Keratinocyte (primary cell): Measurements from ENCODE around the gene D2HGDH. TPM values are rescaled to one million over a fixed set of nuclear protein-coding genes. Genes with fewer than 3 reads are reported as not detected.

Experiments used
- DNase-seq: peaks from one replicate; pipeline ENCODE4 v3.0.0-alpha.2; 2011; ENCODE audit warnings: low read depth, missing footprints, low spot score
- FAIRE-seq: peaks from 2 replicates; lab custom pipeline; 2011; peaks lifted over from hg19 to GRCh38; lab: Jason Lieb, UNC
- H2AFZ ChIP-seq: 2 replicates; pipeline ENCODE4 v1.6.0; 2012; ENCODE audit warnings: low read length, control low read depth, inconsistent platforms; ENCODE audit not compliant: control insufficient read depth
- H3K27ac ChIP-seq: 2 replicates; pipeline ENCODE4 v1.5.1; 2011; ENCODE audit warnings: low read length; ENCODE audit not compliant: control insufficient read depth, insufficient read depth
- H3K27me3 ChIP-seq: 3 replicates; pipeline ENCODE4 v1.6.0; 2011; ENCODE audit warnings: low read length; ENCODE audit not compliant: control insufficient read depth, insufficient read depth; ENCODE audit errors: extremely low read depth
- H3K36me3 ChIP-seq, 2 experiments: 2 replicates in 1 of 2; 3 replicates in 1 of 2; pipeline ENCODE4 v1.5.1; 2011; ENCODE audit warnings: low read length in 2 of 2, mild to moderate bottlenecking in 1 of 2; ENCODE audit not compliant: control insufficient read depth in 2 of 2, insufficient read depth in 2 of 2; ENCODE audit errors: extremely low read depth in 1 of 2
- H3K4me1 ChIP-seq: 3 replicates; pipeline ENCODE4 v1.5.1; 2011; ENCODE audit warnings: low read length; ENCODE audit not compliant: control insufficient read depth, insufficient read depth; ENCODE audit errors: extremely low read depth
- H3K4me2 ChIP-seq: 3 replicates; pipeline ENCODE4 v1.6.0; 2011; ENCODE audit warnings: low read depth, low read length; ENCODE audit not compliant: control insufficient read depth, insufficient read depth; ENCODE audit errors: extremely low read depth
- H3K4me3 ChIP-seq, 3 experiments: fragments of 200-600 bp in 1 of 3; sonication (generic) in 1 of 3; 2 replicates in 2 of 3; 3 replicates in 1 of 3; pipeline ENCODE4 v1.5.1; 2011 to 2016; ENCODE audit warnings: low read length in 3 of 3, mild to moderate bottlenecking in 3 of 3, control low read depth in 2 of 3, inconsistent platforms in 1 of 3, low read depth in 1 of 3, mixed read lengths in 1 of 3, mixed run types in 1 of 3, moderate library complexity in 1 of 3; ENCODE audit not compliant: control insufficient read depth in 2 of 3, insufficient read depth in 2 of 3; ENCODE audit errors: extremely low read depth in 1 of 3
- H3K79me2 ChIP-seq: 2 replicates; pipeline ENCODE4 v1.6.0; 2012; ENCODE audit warnings: low read length; ENCODE audit not compliant: control insufficient read depth, insufficient read depth
- H3K9ac ChIP-seq: 3 replicates; pipeline ENCODE4 v1.6.0; 2011; ENCODE audit warnings: low read length; ENCODE audit not compliant: control insufficient read depth, insufficient read depth; ENCODE audit errors: extremely low read depth
- H3K9me1 ChIP-seq: 3 replicates; pipeline ENCODE4 v1.6.0; 2011; ENCODE audit warnings: low read length; ENCODE audit not compliant: control insufficient read depth, insufficient read depth; ENCODE audit errors: extremely low read depth
- H3K9me3 ChIP-seq: 2 replicates; pipeline ENCODE4 v1.5.1; 2012; ENCODE audit warnings: low read depth, low read length; ENCODE audit not compliant: control insufficient read depth
- H4K20me1 ChIP-seq: 3 replicates; pipeline ENCODE4 v1.6.0; 2011; ENCODE audit warnings: low read length; ENCODE audit not compliant: control insufficient read depth, insufficient read depth; ENCODE audit errors: extremely low read depth
- CTCF ChIP-seq, 3 experiments: IDR thresholded peaks in 1 of 3; conservative IDR thresholded peaks in 1 of 3; optimal IDR thresholded peaks in 1 of 3; 2 replicates in 2 of 3; 3 replicates in 1 of 3; pipeline versions ENCODE3 to v1.5.1; 2011; ENCODE audit warnings: low read length in 3 of 3, mild to moderate bottlenecking in 3 of 3, moderate library complexity in 2 of 3, control low read depth in 1 of 3, inconsistent platforms in 1 of 3; ENCODE audit not compliant: insufficient read depth in 2 of 3; ENCODE audit errors: extremely low read depth in 1 of 3
- EZH2 ChIP-seq: IDR thresholded peaks from one replicate; pipeline ENCODE4 v1.6.1; 2012; ENCODE audit warnings: inconsistent platforms, mild to moderate bottlenecking, low read length, moderate library complexity
- dilution Hi-C: fragments of 300-500 bp; cut with MboI; formaldehyde crosslinking; loops from one replicate; pipeline ENCODE4 v1.7.0; 2020; ENCODE audit warnings: low sequenced_read_pairs; ENCODE audit not compliant: extremely low pct_ligation_motif_present
- polyA plus RNA-seq, 5 experiments: library from polyadenylated mRNA; depleted of rRNA in 3 of 5; stranded (reverse) in 3 of 5; stranded (forward) in 1 of 5; unstranded in 1 of 5; fragments of >200 nt; gene quantifications; 1 replicate in 1 of 5; 2 replicates in 3 of 5; 3 replicates in 1 of 5; pipeline versions ENCODE4 v1.2.1 to v1.2.3, GENCODE V29; 2011 to 2012; ENCODE audit warnings: missing spikeins in 2 of 5, low read depth in 1 of 5, low replicate concordance in 1 of 5

D2HGDH gene
- polyA plus RNA-seq, 1 donor (not counting 4 experiments of a cell fraction or from before 2014, with no cell fraction given), result 5.4 TPM

GRCh38 chr2:241733391-241734207, 831 bp upstream of the D2HGDH start:
- no peak for TF ChIP-seq CTCF (optimal IDR thresholded peaks at IDR 0.05 in 1 of 3, IDR thresholded peaks at IDR 0.05 in 1 of 3, conservative IDR thresholded peaks at IDR 0.05 in 1 of 3; ENCODE audit: extremely low read depth in 1 of 3, insufficient read depth in 2 of 3, low read length in 3 of 3)
- no peak for TF ChIP-seq EZH2
- H4K20me1 ChIP-seq, result no peaks in the 10 kb centered on the region
- peak overlapping the region; percentile 63 for H2AFZ ChIP-seq
- no peaks in the 10 kb centered on the region for H3K79me2 ChIP-seq
- peaks cover 2% of the 10 kb centered on the region for H3K9me1 ChIP-seq
- no peak overlapping the region for H3K27ac ChIP-seq
- FAIRE-seq, result no peak
- H3K27me3 ChIP-seq, result no peaks in the 10 kb centered on the region
- no peaks in the 10 kb centered on the region for H3K36me3 ChIP-seq
- peak overlapping the region; percentile 6 to 43 (median 22) for H3K4me3 ChIP-seq
- H3K9me3 ChIP-seq, result no peaks in the 10 kb centered on the region
- H3K4me2 ChIP-seq, result peak overlapping the region; percentile 56
- no peak for DNase-seq
- peaks cover 24% of the 10 kb centered on the region for H3K4me1 ChIP-seq
- H3K9ac ChIP-seq, result no peak overlapping the region
- dilution Hi-C loops, result no loop called here

GRCh38 chr2:241734208-241734466, 293 bp upstream of the D2HGDH start:
- Histone ChIP-seq H3K79me2 (no peaks in the 10 kb centered on the region), H3K36me3 (no peaks in the 10 kb centered on the region), H2AFZ (peak overlapping the region; percentile 63), H3K9ac (no peak overlapping the region), H3K9me1 (peaks cover 2% of the 10 kb centered on the region), H3K27me3 (no peaks in the 10 kb centered on the region), H3K4me2 (peak overlapping the region; percentile 56), H4K20me1 (no peaks in the 10 kb centered on the region), H3K4me1 (peaks cover 24% of the 10 kb centered on the region), H3K9me3 (no peaks in the 10 kb centered on the region), H3K27ac (no peak overlapping the region), H3K4me3 (peak overlapping the region; percentile 6 to 43 (median 22))
- DNase-seq, result no peak
- FAIRE-seq, result no peak
- no peak for TF ChIP-seq CTCF (optimal IDR thresholded peaks at IDR 0.05 in 1 of 3, IDR thresholded peaks at IDR 0.05 in 1 of 3, conservative IDR thresholded peaks at IDR 0.05 in 1 of 3; ENCODE audit: extremely low read depth in 1 of 3, insufficient read depth in 2 of 3, low read length in 3 of 3)
- no peak for TF ChIP-seq EZH2
- dilution Hi-C loops, result no loop called here
